GM12891 (cell line): ENCODE data around the gene ADGRE1.

Source experiments
- POLR2A ChIP-seq: IDR thresholded peaks from 2 replicates; pipeline ENCODE4 v1.6.1; 2011; ENCODE audit warnings: low read depth, low read length, control low read depth
- POLR2AphosphoS5 ChIP-seq: IDR thresholded peaks from 2 replicates; pipeline ENCODE4 v1.6.1; 2011; ENCODE audit warnings: low read depth, low read length, control low read depth
- SPI1 ChIP-seq: IDR thresholded peaks from 2 replicates; pipeline ENCODE4 v1.6.1; 2011; ENCODE audit warnings: low read depth, low read length, control low read depth
- TAF1 ChIP-seq: IDR thresholded peaks from 2 replicates; pipeline ENCODE4 v1.6.1; 2011; ENCODE audit warnings: low read depth, low read length, control low read depth

DNA sequence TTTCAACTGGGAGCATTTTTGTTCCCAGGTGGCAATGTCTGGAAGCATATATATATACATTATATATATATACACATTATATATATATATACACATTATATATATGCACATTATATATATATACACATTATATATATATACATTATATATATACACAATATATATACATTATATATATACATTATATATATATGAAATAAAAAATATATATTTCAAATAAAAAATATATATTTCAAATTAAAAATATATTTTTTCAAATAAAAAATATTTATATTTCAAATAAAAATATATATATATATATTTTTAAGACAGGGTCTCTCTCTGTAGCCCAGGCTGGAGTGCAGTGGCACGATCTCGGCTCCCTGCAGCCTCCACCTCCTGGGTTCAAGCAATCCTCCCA, 61.5 kb downstream of the ADGRE1 start:
- TF ChIP-seq POLR2AphosphoS5 (no peak), POLR2A (no peak), SPI1 (no peak), TAF1 (no peak)
